Liver (tissue), 3 donors: ENCODE measurements around the gene ANKDD1A.

Experiments
- EGR1 ChIP-seq, 2 donors: IDR thresholded peaks; 2 replicates each; pipeline ENCODE4 v1.6.1; 2016 to 2018; ENCODE audit warnings: antibody characterized with exemption in 2 of 2, low read depth in 2 of 2
- GABPA ChIP-seq, 2 donors: IDR thresholded peaks in 1 of 2; conservative IDR thresholded peaks in 1 of 2; 2 replicates each; pipeline ENCODE4 v1.6.1; 2016; ENCODE audit warnings: antibody characterized with exemption in 2 of 2, mild to moderate bottlenecking in 1 of 2, moderate library complexity in 1 of 2
- JUND ChIP-seq, 2 donors: IDR thresholded peaks; 2 replicates each; pipeline ENCODE4 v1.6.1; 2016; ENCODE audit warnings: antibody characterized with exemption in 2 of 2
- SP1 ChIP-seq: IDR thresholded peaks from 2 replicates; pipeline ENCODE4 v1.6.1; 2018; ENCODE audit warnings: antibody characterized with exemption, mild to moderate bottlenecking
- TAF1 ChIP-seq: conservative IDR thresholded peaks from 2 replicates; pipeline ENCODE4 v1.6.1; 2016; ENCODE audit warnings: antibody characterized with exemption, mild to moderate bottlenecking
- YY1 ChIP-seq: IDR thresholded peaks from 2 replicates; pipeline ENCODE4 v1.6.1; 2016; ENCODE audit warnings: antibody characterized with exemption, mild to moderate bottlenecking
- TF ChIP-seq, protein P1 (sequence below): fragments of 150-350 bp; IDR thresholded peaks from 2 replicates; pipeline ENCODE4 v1.5.1; 2017; ENCODE audit warnings: improper control_type of control experiment, low read depth, low read length; ENCODE audit not compliant: missing input control
- TF ChIP-seq, protein P2 (sequence below): IDR thresholded peaks from 2 replicates; pipeline ENCODE4 v1.6.1; 2016; ENCODE audit warnings: antibody characterized with exemption
- TF ChIP-seq, protein P3 (sequence below): IDR thresholded peaks from 2 replicates; pipeline ENCODE4 v1.6.1; 2016; ENCODE audit warnings: antibody characterized with exemption
- donor health status: healthy.
- donor health status: healthy.

DNA sequence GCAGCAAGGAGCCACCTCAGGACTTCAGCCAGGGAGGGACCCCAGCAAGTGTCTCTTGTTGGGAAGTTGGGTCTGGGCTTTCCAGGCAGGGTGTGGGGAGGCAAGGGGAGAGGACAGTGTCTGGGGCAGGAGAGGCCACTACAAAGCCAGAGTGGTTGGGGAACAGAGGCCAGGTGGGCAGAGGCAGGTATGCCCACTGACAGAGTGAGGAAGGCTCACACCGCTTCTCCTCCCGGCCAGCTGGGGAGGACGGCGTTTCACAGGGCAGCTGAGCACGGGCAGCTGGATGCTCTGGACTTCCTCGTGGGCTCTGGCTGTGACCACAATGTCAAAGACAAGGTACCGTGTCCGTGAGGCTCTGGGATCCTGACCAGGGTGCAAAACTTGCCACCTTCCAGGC lies 15.0 kb downstream of the ANKDD1A start:
- TF ChIP-seq EGR1 (IDR thresholded peaks at IDR 0.05; ENCODE audit: low read depth in 2 of 2) (no peak), YY1 (no peak), SP1 (no peak), GABPA (IDR thresholded peaks at IDR 0.05 in 1 of 2, conservative IDR thresholded peaks at IDR 0.05 in 1 of 2) (no peak), JUND (IDR thresholded peaks at IDR 0.05) (no peak), TAF1 (no peak)
- TF ChIP-seq, protein P1, sequence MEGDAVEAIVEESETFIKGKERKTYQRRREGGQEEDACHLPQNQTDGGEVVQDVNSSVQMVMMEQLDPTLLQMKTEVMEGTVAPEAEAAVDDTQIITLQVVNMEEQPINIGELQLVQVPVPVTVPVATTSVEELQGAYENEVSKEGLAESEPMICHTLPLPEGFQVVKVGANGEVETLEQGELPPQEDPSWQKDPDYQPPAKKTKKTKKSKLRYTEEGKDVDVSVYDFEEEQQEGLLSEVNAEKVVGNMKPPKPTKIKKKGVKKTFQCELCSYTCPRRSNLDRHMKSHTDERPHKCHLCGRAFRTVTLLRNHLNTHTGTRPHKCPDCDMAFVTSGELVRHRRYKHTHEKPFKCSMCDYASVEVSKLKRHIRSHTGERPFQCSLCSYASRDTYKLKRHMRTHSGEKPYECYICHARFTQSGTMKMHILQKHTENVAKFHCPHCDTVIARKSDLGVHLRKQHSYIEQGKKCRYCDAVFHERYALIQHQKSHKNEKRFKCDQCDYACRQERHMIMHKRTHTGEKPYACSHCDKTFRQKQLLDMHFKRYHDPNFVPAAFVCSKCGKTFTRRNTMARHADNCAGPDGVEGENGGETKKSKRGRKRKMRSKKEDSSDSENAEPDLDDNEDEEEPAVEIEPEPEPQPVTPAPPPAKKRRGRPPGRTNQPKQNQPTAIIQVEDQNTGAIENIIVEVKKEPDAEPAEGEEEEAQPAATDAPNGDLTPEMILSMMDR = no peak
- TF ChIP-seq, protein P2, sequence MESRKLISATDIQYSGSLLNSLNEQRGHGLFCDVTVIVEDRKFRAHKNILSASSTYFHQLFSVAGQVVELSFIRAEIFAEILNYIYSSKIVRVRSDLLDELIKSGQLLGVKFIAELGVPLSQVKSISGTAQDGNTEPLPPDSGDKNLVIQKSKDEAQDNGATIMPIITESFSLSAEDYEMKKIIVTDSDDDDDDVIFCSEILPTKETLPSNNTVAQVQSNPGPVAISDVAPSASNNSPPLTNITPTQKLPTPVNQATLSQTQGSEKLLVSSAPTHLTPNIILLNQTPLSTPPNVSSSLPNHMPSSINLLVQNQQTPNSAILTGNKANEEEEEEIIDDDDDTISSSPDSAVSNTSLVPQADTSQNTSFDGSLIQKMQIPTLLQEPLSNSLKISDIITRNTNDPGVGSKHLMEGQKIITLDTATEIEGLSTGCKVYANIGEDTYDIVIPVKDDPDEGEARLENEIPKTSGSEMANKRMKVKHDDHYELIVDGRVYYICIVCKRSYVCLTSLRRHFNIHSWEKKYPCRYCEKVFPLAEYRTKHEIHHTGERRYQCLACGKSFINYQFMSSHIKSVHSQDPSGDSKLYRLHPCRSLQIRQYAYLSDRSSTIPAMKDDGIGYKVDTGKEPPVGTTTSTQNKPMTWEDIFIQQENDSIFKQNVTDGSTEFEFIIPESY = no peak
- TF ChIP-seq, protein P3, sequence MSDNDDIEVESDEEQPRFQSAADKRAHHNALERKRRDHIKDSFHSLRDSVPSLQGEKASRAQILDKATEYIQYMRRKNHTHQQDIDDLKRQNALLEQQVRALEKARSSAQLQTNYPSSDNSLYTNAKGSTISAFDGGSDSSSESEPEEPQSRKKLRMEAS = no peak
